IMR-90 (cell line): ENCODE results near the gene HBEGF. TPM values are rescaled to one million over a fixed set of nuclear protein-coding genes. Genes with fewer than 3 reads are reported as not detected.
A peak's percentile ranks its signal among the peaks of the same experiment; 100 is the strongest.

Source experiments
- ATAC-seq: fragments of 200-7000 bp; cut with Tn5 transposase; 2 replicates; pipeline ENCODE4 v1.9.1; 2020; ENCODE audit warnings: low read depth, mild to moderate bottlenecking, moderate library complexity
- BruUV-seq: library from RNA; stranded (reverse); fragments of 400-500 nt; replicated peaks from 2 replicates; lab custom pipeline; 2021; lab: Mats Ljungman, UMichigan
- CTCF ChIA-PET: fragments of 300-600 bp; formaldehyde crosslinking; extraction: SDS; loops from one replicate; lab custom pipeline; 2021; ENCODE audit warnings: antibody characterized with exemption; lab: Yijun Ruan, JAX
- POLR2A ChIA-PET: fragments of 300-600 bp; sonication (Branson Sonifier 250); formaldehyde crosslinking; loops from one replicate; lab custom pipeline; 2022; ENCODE audit warnings: antibody characterized with exemption; ENCODE audit not compliant: unreplicated experiment; lab: Charles Lee
- DNase-seq: peaks from one replicate; pipeline ENCODE4 v3.0.0; 2013
- H2AFZ ChIP-seq: replicated peaks from 2 replicates; pipeline ENCODE3; 2013; ENCODE audit warnings: low read length, mild to moderate bottlenecking; ENCODE audit not compliant: poor library complexity
- H2AK5ac ChIP-seq: 2 replicates; pipeline ENCODE4 v1.6.1; 2013; ENCODE audit warnings: low read depth, low read length, inconsistent platforms
- H2AK9ac ChIP-seq: replicated peaks from 2 replicates; pipeline ENCODE3; 2013; ENCODE audit warnings: mild to moderate bottlenecking, low read depth, low read length, moderate library complexity; ENCODE audit not compliant: poor library complexity
- H2BK120ac ChIP-seq: 2 replicates; pipeline ENCODE4 v1.6.1; 2013; ENCODE audit warnings: low read depth, low read length, inconsistent platforms
- H2BK15ac ChIP-seq: 3 replicates; pipeline ENCODE4 v1.6.1; 2013; ENCODE audit warnings: low read depth, low read length, inconsistent platforms
- H2BK20ac ChIP-seq: 2 replicates; pipeline ENCODE4 v1.6.1; 2013; ENCODE audit warnings: low read depth, mild to moderate bottlenecking, inconsistent platforms, low read length, moderate library complexity
- H2BK5ac ChIP-seq: 2 replicates; pipeline ENCODE4 v1.6.1; 2013; ENCODE audit warnings: mild to moderate bottlenecking, low read depth, low read length, inconsistent platforms; ENCODE audit not compliant: poor library complexity, severe bottlenecking
- H3K14ac ChIP-seq: replicated peaks from 2 replicates; pipeline ENCODE4 v1.6.1; 2013; ENCODE audit warnings: low read depth, low read length, inconsistent platforms
- H3K18ac ChIP-seq: 2 replicates; pipeline ENCODE4 v1.6.1; 2013; ENCODE audit warnings: low read depth, low read length, control low read depth
- H3K23ac ChIP-seq: 2 replicates; pipeline ENCODE4 v1.6.1; 2013; ENCODE audit warnings: low read depth, low read length, inconsistent platforms
- H3K27ac ChIP-seq: 2 replicates; pipeline ENCODE4 v1.5.1; 2013; ENCODE audit warnings: mild to moderate bottlenecking, control low read depth, low read length; ENCODE audit not compliant: insufficient read depth
- H3K27me3 ChIP-seq: 2 replicates; pipeline ENCODE4 v1.6.1; 2013; ENCODE audit warnings: low read length; ENCODE audit not compliant: control insufficient read depth, insufficient read depth
- H3K36me3 ChIP-seq: 2 replicates; pipeline ENCODE4 v1.6.1; 2013; ENCODE audit warnings: low read length, mixed read lengths; ENCODE audit not compliant: control insufficient read depth, insufficient read depth
- H3K4ac ChIP-seq: 2 replicates; pipeline ENCODE4 v1.6.1; 2013; ENCODE audit warnings: low read depth, low read length, inconsistent platforms
- H3K4me1 ChIP-seq: 2 replicates; pipeline ENCODE4 v1.6.1; 2013; ENCODE audit warnings: low read length, mixed read lengths; ENCODE audit not compliant: control insufficient read depth, insufficient read depth
- H3K4me2 ChIP-seq: 2 replicates; pipeline ENCODE4 v1.6.1; 2013; ENCODE audit warnings: low read depth, mild to moderate bottlenecking, control low read depth, low read length, moderate library complexity
- H3K4me3 ChIP-seq: 2 replicates; pipeline ENCODE4 v1.5.1; 2013; ENCODE audit warnings: low read depth, mild to moderate bottlenecking, control low read depth, low read length, moderate library complexity; ENCODE audit not compliant: insufficient read depth
- H3K56ac ChIP-seq: 2 replicates; pipeline ENCODE4 v1.6.1; 2013; ENCODE audit warnings: low read length, inconsistent platforms; ENCODE audit not compliant: insufficient read depth; ENCODE audit errors: extremely low read depth
- H3K79me1 ChIP-seq, 2 experiments: 2 replicates each; pipeline ENCODE4 v1.6.1; 2013; ENCODE audit warnings: low read length in 2 of 2, inconsistent platforms in 1 of 2, low read depth in 1 of 2
- H3K9ac ChIP-seq: 2 replicates; pipeline ENCODE4 v1.6.1; 2013; ENCODE audit warnings: low read depth, low read length, control low read depth
- H3K9me1 ChIP-seq: 2 replicates; pipeline ENCODE4 v1.6.1; 2013; ENCODE audit warnings: low read length, inconsistent platforms; ENCODE audit not compliant: insufficient read depth
- H3K9me3 ChIP-seq: 2 replicates; pipeline ENCODE4 v1.6.1; 2013; ENCODE audit warnings: low read length; ENCODE audit not compliant: control insufficient read depth, insufficient read depth
- H4K20me1 ChIP-seq: 2 replicates; pipeline ENCODE4 v1.6.1; 2013; ENCODE audit warnings: low read length, inconsistent platforms; ENCODE audit not compliant: insufficient read depth
- H4K5ac ChIP-seq: 2 replicates; pipeline ENCODE4 v1.6.1; 2013; ENCODE audit warnings: mild to moderate bottlenecking, low read depth, low read length, control low read depth
- H4K8ac ChIP-seq, 2 experiments: 2 replicates each; pipeline ENCODE4 v1.6.1; 2013; ENCODE audit warnings: low read depth in 2 of 2, low read length in 2 of 2, control low read depth in 1 of 2, inconsistent platforms in 1 of 2
- H4K91ac ChIP-seq: 2 replicates; pipeline ENCODE4 v1.6.1; 2013; ENCODE audit warnings: low read depth, low read length, inconsistent platforms; ENCODE audit not compliant: insufficient read depth
- CEBPB ChIP-seq: IDR thresholded peaks from 2 replicates; pipeline ENCODE4 v1.6.1; 2012; ENCODE audit warnings: low read depth, low read length, improper control_type of control experiment
- MXI1 ChIP-seq: IDR thresholded peaks from 2 replicates; pipeline ENCODE4 v1.6.1; 2012; ENCODE audit warnings: low read depth, mild to moderate bottlenecking, low read length, moderate library complexity, borderline replicate concordance
- WGBS, 2 experiments: methylation state at CpG; one replicate each; pipeline versions ENCODE4 v1.1.5 to v1.1.7; 2013; ENCODE audit warnings: missing lambda C conversion rate in 2 of 2; ENCODE audit not compliant: insufficient read length in 1 of 2; ENCODE audit errors: extremely low coverage in 2 of 2; 5-methylcytosine and 5-hydroxymethylcytosine counted together
- dilution Hi-C: fragments of 300-500 bp; cut with HindIII; formaldehyde crosslinking; loops from one replicate; pipeline ENCODE4 v1.14.3; 2018; ENCODE audit warnings: low sequenced_read_pairs; ENCODE audit not compliant: unreplicated experiment
- in situ Hi-C: fragments of 300-500 bp; cut with MboI; formaldehyde crosslinking; loops from 3 replicates; pipeline ENCODE4 v1.14.3; 2019; ENCODE audit warnings: low sequenced_read_pairs, inconsistent platforms, mixed read lengths
- intact Hi-C: fragments of 100-400 bp; cut with micrococcal nuclease; formaldehyde crosslinking; loops from 2 replicates; pipeline ENCODE4 v1.10.0; 2022
- polyA plus RNA-seq, 3 experiments: library from polyadenylated mRNA; depleted of rRNA; stranded (reverse); fragments of >200 nt; gene quantifications; 2 replicates each; pipeline ENCODE4 v1.2.3, GENCODE V29; 2012; ENCODE audit warnings: low replicate concordance in 1 of 3
- total RNA-seq: library from RNA; depleted of rRNA; stranded (reverse); fragments of >200 nt; gene quantifications from 2 replicates; pipeline ENCODE4 v1.2.3, GENCODE V29; 2012

HBEGF gene
- total and polyA plus RNA-seq, 2 of the 4 experiments (the other 2 are of a cell fraction), result 18.8 to 36.1 TPM

DNA sequence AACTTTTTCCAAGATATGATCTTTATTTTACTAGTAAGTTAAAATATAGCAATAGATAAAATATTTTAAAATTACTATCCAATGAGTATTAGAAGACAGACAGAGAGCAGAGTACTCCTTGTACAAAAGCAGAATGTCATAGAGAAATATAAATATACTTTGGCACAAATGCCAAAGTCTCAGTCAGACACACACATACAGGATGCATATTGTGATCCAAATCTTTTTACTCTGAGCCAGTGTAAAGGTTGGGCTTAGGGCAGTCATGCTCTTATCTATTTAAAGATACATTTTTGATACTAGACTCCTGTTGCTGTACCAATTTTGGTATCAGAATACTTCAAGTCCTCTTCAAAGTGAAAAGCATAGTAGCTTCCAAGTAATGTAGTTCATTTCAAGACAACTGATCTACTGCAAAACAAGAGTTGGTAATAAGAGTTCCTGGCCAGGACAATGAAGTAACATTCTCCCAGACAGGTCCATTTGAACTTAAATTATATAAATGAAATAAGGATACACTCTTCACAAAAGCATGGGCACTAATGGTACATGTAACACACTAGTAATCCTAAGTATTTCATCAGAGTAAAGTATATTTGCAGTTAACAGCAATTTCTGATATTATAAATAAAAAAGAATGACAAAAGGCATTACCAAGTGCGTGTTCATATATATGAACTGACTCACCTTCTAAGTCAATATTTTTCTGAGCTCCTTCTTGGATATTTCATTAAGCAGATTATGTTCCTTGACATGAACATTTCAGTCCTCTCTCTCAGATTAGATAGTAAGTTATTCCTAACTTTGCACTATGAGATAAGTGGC is 54.0 kb downstream of the HBEGF start:
- Histone ChIP-seq H3K4me2 (peak overlapping the region; percentile 50; the same call in 1 of the 2 replicates), H2AK9ac (no peak overlapping the region), H3K27me3 (no peaks in the 10 kb centered on the region), H2BK5ac (peak overlapping the region; percentile 13), H3K4me3 (no peak overlapping the region), H3K23ac (peak overlapping the region; percentile 36; the same call in 1 of the 2 replicates), H3K9me3 (no peaks in the 10 kb centered on the region), H4K5ac (no peak overlapping the region), H3K27ac (no peak overlapping the region), H2BK20ac (no peak overlapping the region), H3K18ac (no peak overlapping the region; the same call in 1 of the 2 replicates), H4K8ac (no peak overlapping the region), H2AFZ (no peak overlapping the region), H2BK15ac (no peak overlapping the region), H3K14ac (no peak overlapping the region), H3K4ac (no peak overlapping the region), H4K91ac (no peak overlapping the region), H2AK5ac (no peak overlapping the region), H3K56ac (no peak overlapping the region), H3K4me1 (peaks cover 10% of the 10 kb centered on the region), H2BK120ac (no peak overlapping the region), H4K20me1 (peaks cover 11% of the 10 kb centered on the region; the same call in 1 of the 2 replicates), H3K36me3 (no peaks in the 10 kb centered on the region), H3K9me1 (peaks cover 3% of the 10 kb centered on the region), H3K9ac (no peak overlapping the region), H3K79me1 (peaks cover 14 to 65% of the 10 kb centered on the region in 2 experiments)
- BruUV-seq, result no TSS peak
- TF ChIP-seq MXI1, result no peak
- TF ChIP-seq CEBPB, result peak; percentile 67
- intact Hi-C loops (no loop called here), in situ Hi-C loops (no loop called here), dilution Hi-C loops (no loop called here)
- POLR2A ChIA-PET, result no interaction called here
- WGBS, 2 experiments, result no CpG with 5 or more reads among the region's 1 CpG
- no peak for ATAC-seq
- CTCF ChIA-PET, result interaction anchor here (0.7 kb wide), 1 partner anchor 53 kb away, joined by 4 read pairs; no protein-coding TSS in a partner anchor
- DNase-seq, result peak; percentile 63
